Panc1 (cell line): ENCODE results near the gene ARHGEF37.

ENCODE experiments used
- SIN3A ChIP-seq: IDR thresholded peaks from 2 replicates; pipeline ENCODE4 v1.6.1; 2012; ENCODE audit warnings: low read depth, mild to moderate bottlenecking, low read length, moderate library complexity, borderline replicate concordance; ENCODE audit not compliant: insufficient read depth
- TF ChIP-seq, protein P1 (sequence below): fragments of 450-650 bp; IDR thresholded peaks from 2 replicates; pipeline ENCODE4 v1.5.1; 2017; ENCODE audit warnings: mild to moderate bottlenecking

DNA sequence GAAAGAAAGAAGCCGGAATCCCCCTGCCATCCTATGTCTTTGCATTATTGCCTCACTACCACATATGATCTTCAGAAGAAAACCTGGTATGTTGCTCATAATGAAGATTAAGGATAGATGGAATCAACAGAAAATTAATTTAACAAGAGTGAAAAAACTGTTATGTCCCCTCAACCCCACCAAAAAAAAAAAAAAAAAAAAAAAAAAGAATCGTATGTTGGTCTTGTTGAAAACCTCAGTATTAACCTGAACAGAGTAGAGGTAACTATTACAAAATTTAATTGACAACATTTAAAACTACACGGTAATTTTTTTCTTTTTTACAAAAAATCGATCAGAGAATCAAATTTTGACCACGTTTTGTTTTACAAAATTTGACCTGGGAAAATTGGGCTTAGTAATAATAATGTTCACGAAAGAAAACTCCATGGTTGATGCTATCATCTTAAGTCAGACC lies 29.2 kb upstream of the ARHGEF37 start:
- TF ChIP-seq, protein P1, sequence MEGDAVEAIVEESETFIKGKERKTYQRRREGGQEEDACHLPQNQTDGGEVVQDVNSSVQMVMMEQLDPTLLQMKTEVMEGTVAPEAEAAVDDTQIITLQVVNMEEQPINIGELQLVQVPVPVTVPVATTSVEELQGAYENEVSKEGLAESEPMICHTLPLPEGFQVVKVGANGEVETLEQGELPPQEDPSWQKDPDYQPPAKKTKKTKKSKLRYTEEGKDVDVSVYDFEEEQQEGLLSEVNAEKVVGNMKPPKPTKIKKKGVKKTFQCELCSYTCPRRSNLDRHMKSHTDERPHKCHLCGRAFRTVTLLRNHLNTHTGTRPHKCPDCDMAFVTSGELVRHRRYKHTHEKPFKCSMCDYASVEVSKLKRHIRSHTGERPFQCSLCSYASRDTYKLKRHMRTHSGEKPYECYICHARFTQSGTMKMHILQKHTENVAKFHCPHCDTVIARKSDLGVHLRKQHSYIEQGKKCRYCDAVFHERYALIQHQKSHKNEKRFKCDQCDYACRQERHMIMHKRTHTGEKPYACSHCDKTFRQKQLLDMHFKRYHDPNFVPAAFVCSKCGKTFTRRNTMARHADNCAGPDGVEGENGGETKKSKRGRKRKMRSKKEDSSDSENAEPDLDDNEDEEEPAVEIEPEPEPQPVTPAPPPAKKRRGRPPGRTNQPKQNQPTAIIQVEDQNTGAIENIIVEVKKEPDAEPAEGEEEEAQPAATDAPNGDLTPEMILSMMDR, result no peak
- no peak for TF ChIP-seq SIN3A
